GM12878 (cell line): Measurements from ENCODE around the gene ACAP2. TPM values are rescaled to one million over a fixed set of nuclear protein-coding genes. Genes with fewer than 3 reads are reported as not detected.
A peak's percentile ranks its signal among the peaks of the same experiment; 100 is the strongest.

Experiments
- BCL11A ChIP-seq: IDR thresholded peaks from 2 replicates; pipeline ENCODE4 v1.6.1; 2011; ENCODE audit warnings: low read depth, low read length
- CBX3 ChIP-seq: fragments of 200-600 bp; sonication (generic); IDR thresholded peaks from 2 replicates; pipeline ENCODE4 v1.6.1; 2016; ENCODE audit warnings: low read depth, borderline replicate concordance
- CHD4 ChIP-seq: fragments of 200-600 bp; sonication (generic); IDR thresholded peaks from 2 replicates; pipeline ENCODE4 v1.6.1; 2016; ENCODE audit warnings: mild to moderate bottlenecking
- ETV6 ChIP-seq, 2 experiments: fragments of 450-650 bp in 1 of 2; IDR thresholded peaks in 1 of 2; conservative IDR thresholded peaks in 1 of 2; 2 replicates each; pipeline ENCODE4 v1.6.1; 2014; ENCODE audit warnings: antibody characterized with exemption in 1 of 2, borderline replicate concordance in 1 of 2, low read depth in 1 of 2, mild to moderate bottlenecking in 1 of 2, moderate library complexity in 1 of 2
- IRF4 ChIP-seq: IDR thresholded peaks from 2 replicates; pipeline ENCODE4 v1.6.1; 2011; ENCODE audit warnings: low read depth, low read length
- MEF2A ChIP-seq: IDR thresholded peaks from 2 replicates; pipeline ENCODE4 v1.6.1; 2011; ENCODE audit warnings: low read depth, mild to moderate bottlenecking, low read length, moderate library complexity; ENCODE audit not compliant: insufficient read depth
- NBN ChIP-seq: fragments of 450-650 bp; IDR thresholded peaks from 2 replicates; pipeline ENCODE4 v1.6.1; 2016
- NFIC ChIP-seq: IDR thresholded peaks from 2 replicates; pipeline ENCODE4 v1.6.1; 2012; ENCODE audit warnings: low read depth, mild to moderate bottlenecking, inconsistent platforms, low read length, moderate library complexity
- NR2C2 ChIP-seq: IDR thresholded peaks from 2 replicates; pipeline ENCODE4 v1.6.1; 2011; ENCODE audit warnings: borderline replicate concordance, low read depth; ENCODE audit not compliant: control insufficient read depth, insufficient read length
- RUNX3 ChIP-seq: IDR thresholded peaks from 2 replicates; pipeline ENCODE4 v1.6.1; 2012; ENCODE audit warnings: low read length, inconsistent platforms
- SMC3 ChIP-seq: IDR thresholded peaks from 2 replicates; pipeline ENCODE4 v1.6.1; 2011; ENCODE audit warnings: low read length, improper control_type of control experiment, borderline replicate concordance
- SP1 ChIP-seq: IDR thresholded peaks from one replicate; pipeline ENCODE4 v1.6.1; 2011; ENCODE audit warnings: low read depth, low read length
- SREBF1 ChIP-seq: IDR thresholded peaks from 2 replicates; pipeline ENCODE4 v1.6.1; 2012; ENCODE audit warnings: mild to moderate bottlenecking, low read length
- TAF1 ChIP-seq: IDR thresholded peaks from 2 replicates; pipeline ENCODE4 v1.6.1; 2011; ENCODE audit warnings: mild to moderate bottlenecking, low read depth, low read length, borderline replicate concordance
- TCF3 ChIP-seq: IDR thresholded peaks from 2 replicates; pipeline ENCODE4 v1.6.1; 2012; ENCODE audit warnings: low read depth, mild to moderate bottlenecking, low read length, borderline replicate concordance; ENCODE audit not compliant: insufficient read depth
- TCF7 ChIP-seq: IDR thresholded peaks from 2 replicates; pipeline ENCODE4 v1.6.1; 2014; ENCODE audit warnings: antibody characterized with exemption, borderline replicate concordance
- YY1 ChIP-seq: IDR thresholded peaks from 2 replicates; pipeline ENCODE4 v1.6.1; 2011; ENCODE audit warnings: low read depth, mild to moderate bottlenecking, low read length
- polyA plus RNA-seq, 11 experiments: library from polyadenylated mRNA; depleted of rRNA in 4 of 11; unstranded in 6 of 11; stranded (reverse) in 5 of 11; fragments of >200 nt; fragmentation: Nextera tagmentation in 4 of 11; fragmentation: Illumina TruSeq in 1 of 11; extraction: Ambion mirVana in 4 of 11; extraction: Trizol in 1 of 11; gene quantifications; 1 replicate in 1 of 11; 2 replicates in 10 of 11; pipeline versions ENCODE4 v1.2.1 to v1.2.3, GENCODE V29; 2011 to 2016; ENCODE audit warnings: inconsistent platforms in 2 of 11, missing spikeins in 2 of 11, low read depth in 1 of 11
- total RNA-seq, 4 experiments: library from RNA; depleted of rRNA in 3 of 4; stranded (reverse); fragments of >200 nt in 3 of 4; fragmentation: Illumina TruSeq in 1 of 4; extraction: Trizol in 1 of 4; gene quantifications; 2 replicates each; pipeline versions ENCODE4 v1.2.1 to v1.2.3, GENCODE V29; 2013 to 2021
- TF ChIP-seq, protein P1 (sequence below), 3 experiments: IDR thresholded peaks in 2 of 3; conservative IDR thresholded peaks in 1 of 3; 2 replicates each; pipeline ENCODE4 v1.5.1; 2011; ENCODE audit warnings: low read depth in 3 of 3, low read length in 3 of 3, mild to moderate bottlenecking in 3 of 3, control low read depth in 2 of 3, moderate library complexity in 2 of 3, inconsistent platforms in 1 of 3, mixed read lengths in 1 of 3; ENCODE audit not compliant: control insufficient read depth in 2 of 3, insufficient read depth in 1 of 3; ENCODE audit errors: extremely low read depth in 1 of 3
- TF ChIP-seq, protein P2 (sequence below): IDR thresholded peaks from 2 replicates; pipeline ENCODE4 v1.6.1; 2011; ENCODE audit warnings: borderline replicate concordance, low read depth, mild to moderate bottlenecking, moderate library complexity, mixed read lengths, low read length; ENCODE audit not compliant: insufficient read depth; ENCODE audit errors: extremely low read length
- TF ChIP-seq, protein P3 (sequence below): IDR thresholded peaks from 2 replicates; pipeline ENCODE4 v1.6.1; 2011; ENCODE audit warnings: low read depth, mild to moderate bottlenecking, low read length, moderate library complexity, borderline replicate concordance; ENCODE audit errors: extremely low read depth
- TF ChIP-seq, protein P4 (sequence below): fragments of 450-650 bp; IDR thresholded peaks from 2 replicates; pipeline ENCODE4 v1.6.1; 2017; ENCODE audit warnings: low read depth, mild to moderate bottlenecking, moderate library complexity
- TF ChIP-seq, protein P5 (sequence below): fragments of 450-650 bp; IDR thresholded peaks from 2 replicates; pipeline ENCODE4 v1.6.1; 2017; ENCODE audit warnings: antibody characterized with exemption, mild to moderate bottlenecking, moderate library complexity

Gene ACAP2
- total and polyA plus RNA-seq, 10 of the 15 experiments (the other 5 are each of a cell fraction or from before 2014, with no cell fraction given) = 7.1 to 53.8 (median 35.7) TPM

DNA sequence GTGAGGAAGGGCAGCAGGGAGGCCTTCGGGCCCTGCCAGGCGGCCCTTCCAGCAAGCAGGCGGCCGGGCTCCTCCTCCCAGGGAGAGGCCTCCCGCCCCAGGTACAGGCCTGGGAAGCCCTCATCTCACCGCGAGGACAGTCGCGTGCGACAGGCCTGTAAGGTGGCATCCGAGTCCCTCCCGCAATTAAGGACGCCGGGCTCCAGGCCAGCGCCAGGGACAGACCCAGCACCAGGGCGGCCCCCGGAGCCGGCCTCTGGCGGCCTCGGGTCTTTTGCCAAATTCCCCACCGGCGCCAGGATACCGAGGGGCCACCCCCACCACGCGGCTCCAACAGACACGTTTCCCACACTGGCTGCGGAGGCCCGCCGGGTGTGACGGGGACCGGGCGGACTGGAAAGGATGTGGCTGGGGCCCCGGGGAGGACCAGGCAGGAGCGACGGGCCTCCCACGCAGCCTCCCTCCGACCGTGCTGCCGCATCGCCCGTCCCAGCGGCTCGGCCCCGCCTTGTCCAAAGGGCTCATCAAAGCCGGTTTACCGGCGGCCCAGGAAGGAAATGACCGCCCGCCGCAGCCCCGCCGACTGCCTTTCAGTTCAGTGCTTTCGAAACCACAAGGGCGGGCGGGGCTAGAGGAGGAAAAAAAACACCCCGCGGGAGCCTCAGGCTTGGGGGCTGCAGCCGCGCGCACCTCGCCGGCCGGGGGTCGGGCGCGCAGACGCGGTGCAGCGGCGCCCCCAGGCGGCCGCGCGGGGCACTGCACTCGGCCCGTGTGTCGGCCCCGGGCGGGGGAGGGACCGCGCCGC, 183.1 kb downstream of the ACAP2 start (continued):
- TF ChIP-seq NR2C2 (no peak), NFIC (peak; percentile 36; the same call in 1 of the 2 replicates), YY1 (peak; percentile 68; the same call in 1 of the 2 replicates), NBN (peak; percentile 37; the same call in 1 of the 2 replicates), SREBF1 (no peak), CHD4 (no peak), MEF2A (no peak), RUNX3 (peak; percentile 81), TCF7 (no peak), CBX3 (no peak), SMC3 (peak; percentile 34), IRF4 (no peak), TCF3 (no peak; the same call in 1 of the 2 replicates), ETV6 (conservative IDR thresholded peaks at IDR 0.05 in 1 of 2, IDR thresholded peaks at IDR 0.05 in 1 of 2; ENCODE audit: borderline replicate concordance in 1 of 2, low read depth in 1 of 2) (peak in 1 of 2 experiments; percentile 93; a peak in 2 of 4 replicates), SP1 (peak; percentile 51), BCL11A (0 out of 2 replicates have a peak, but pooled peaks have one; percentile 4), TAF1 (peak; percentile 58; the same call in 1 of the 2 replicates)
- TF ChIP-seq, protein P1, sequence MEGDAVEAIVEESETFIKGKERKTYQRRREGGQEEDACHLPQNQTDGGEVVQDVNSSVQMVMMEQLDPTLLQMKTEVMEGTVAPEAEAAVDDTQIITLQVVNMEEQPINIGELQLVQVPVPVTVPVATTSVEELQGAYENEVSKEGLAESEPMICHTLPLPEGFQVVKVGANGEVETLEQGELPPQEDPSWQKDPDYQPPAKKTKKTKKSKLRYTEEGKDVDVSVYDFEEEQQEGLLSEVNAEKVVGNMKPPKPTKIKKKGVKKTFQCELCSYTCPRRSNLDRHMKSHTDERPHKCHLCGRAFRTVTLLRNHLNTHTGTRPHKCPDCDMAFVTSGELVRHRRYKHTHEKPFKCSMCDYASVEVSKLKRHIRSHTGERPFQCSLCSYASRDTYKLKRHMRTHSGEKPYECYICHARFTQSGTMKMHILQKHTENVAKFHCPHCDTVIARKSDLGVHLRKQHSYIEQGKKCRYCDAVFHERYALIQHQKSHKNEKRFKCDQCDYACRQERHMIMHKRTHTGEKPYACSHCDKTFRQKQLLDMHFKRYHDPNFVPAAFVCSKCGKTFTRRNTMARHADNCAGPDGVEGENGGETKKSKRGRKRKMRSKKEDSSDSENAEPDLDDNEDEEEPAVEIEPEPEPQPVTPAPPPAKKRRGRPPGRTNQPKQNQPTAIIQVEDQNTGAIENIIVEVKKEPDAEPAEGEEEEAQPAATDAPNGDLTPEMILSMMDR (IDR thresholded peaks at IDR 0.05 in 2 of 3, conservative IDR thresholded peaks at IDR 0.05 in 1 of 3; ENCODE audit: control insufficient read depth in 2 of 3, extremely low read depth in 1 of 3, insufficient read depth in 1 of 3, low read depth in 3 of 3, low read length in 3 of 3) = peak; percentile 54 to 77 (median 54); a peak in 5 of 6 replicates
- TF ChIP-seq, protein P2, sequence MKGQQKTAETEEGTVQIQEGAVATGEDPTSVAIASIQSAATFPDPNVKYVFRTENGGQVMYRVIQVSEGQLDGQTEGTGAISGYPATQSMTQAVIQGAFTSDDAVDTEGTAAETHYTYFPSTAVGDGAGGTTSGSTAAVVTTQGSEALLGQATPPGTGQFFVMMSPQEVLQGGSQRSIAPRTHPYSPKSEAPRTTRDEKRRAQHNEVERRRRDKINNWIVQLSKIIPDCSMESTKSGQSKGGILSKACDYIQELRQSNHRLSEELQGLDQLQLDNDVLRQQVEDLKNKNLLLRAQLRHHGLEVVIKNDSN = no peak
- TF ChIP-seq, protein P3, sequence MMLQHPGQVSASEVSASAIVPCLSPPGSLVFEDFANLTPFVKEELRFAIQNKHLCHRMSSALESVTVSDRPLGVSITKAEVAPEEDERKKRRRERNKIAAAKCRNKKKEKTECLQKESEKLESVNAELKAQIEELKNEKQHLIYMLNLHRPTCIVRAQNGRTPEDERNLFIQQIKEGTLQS = no peak
- TF ChIP-seq, protein P4, sequence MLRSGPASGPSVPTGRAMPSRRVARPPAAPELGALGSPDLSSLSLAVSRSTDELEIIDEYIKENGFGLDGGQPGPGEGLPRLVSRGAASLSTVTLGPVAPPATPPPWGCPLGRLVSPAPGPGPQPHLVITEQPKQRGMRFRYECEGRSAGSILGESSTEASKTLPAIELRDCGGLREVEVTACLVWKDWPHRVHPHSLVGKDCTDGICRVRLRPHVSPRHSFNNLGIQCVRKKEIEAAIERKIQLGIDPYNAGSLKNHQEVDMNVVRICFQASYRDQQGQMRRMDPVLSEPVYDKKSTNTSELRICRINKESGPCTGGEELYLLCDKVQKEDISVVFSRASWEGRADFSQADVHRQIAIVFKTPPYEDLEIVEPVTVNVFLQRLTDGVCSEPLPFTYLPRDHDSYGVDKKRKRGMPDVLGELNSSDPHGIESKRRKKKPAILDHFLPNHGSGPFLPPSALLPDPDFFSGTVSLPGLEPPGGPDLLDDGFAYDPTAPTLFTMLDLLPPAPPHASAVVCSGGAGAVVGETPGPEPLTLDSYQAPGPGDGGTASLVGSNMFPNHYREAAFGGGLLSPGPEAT = peak; percentile 85
- TF ChIP-seq, protein P5, sequence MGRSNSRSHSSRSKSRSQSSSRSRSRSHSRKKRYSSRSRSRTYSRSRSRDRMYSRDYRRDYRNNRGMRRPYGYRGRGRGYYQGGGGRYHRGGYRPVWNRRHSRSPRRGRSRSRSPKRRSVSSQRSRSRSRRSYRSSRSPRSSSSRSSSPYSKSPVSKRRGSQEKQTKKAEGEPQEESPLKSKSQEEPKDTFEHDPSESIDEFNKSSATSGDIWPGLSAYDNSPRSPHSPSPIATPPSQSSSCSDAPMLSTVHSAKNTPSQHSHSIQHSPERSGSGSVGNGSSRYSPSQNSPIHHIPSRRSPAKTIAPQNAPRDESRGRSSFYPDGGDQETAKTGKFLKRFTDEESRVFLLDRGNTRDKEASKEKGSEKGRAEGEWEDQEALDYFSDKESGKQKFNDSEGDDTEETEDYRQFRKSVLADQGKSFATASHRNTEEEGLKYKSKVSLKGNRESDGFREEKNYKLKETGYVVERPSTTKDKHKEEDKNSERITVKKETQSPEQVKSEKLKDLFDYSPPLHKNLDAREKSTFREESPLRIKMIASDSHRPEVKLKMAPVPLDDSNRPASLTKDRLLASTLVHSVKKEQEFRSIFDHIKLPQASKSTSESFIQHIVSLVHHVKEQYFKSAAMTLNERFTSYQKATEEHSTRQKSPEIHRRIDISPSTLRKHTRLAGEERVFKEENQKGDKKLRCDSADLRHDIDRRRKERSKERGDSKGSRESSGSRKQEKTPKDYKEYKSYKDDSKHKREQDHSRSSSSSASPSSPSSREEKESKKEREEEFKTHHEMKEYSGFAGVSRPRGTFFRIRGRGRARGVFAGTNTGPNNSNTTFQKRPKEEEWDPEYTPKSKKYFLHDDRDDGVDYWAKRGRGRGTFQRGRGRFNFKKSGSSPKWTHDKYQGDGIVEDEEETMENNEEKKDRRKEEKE = 0 out of 2 replicates have a peak, but pooled peaks have one; percentile 40
